DND-41 (cell line): ENCODE results near the gene JMJD8.

Experiments used
- ATAC-seq: fragments of 200-7000 bp; cut with Tn5 transposase; 3 replicates; pipeline ENCODE4 v1.9.1; 2021; ENCODE audit warnings: low read depth; ENCODE audit not compliant: insufficient read depth
- DNase-seq: peaks from one replicate; pipeline ENCODE4 v3.0.0-alpha.2; 2020
- H2AFZ ChIP-seq: 2 replicates; pipeline ENCODE4 v1.6.0; 2012; ENCODE audit warnings: low read depth, low read length
- H3K27ac ChIP-seq: 2 replicates; pipeline ENCODE4 v1.5.1; 2012; ENCODE audit warnings: low read length, inconsistent platforms
- H3K27me3 ChIP-seq: fragments of 200-600 bp; sonication (generic); 2 replicates; pipeline ENCODE4 v1.6.0; 2012; ENCODE audit warnings: low read length, mild to moderate bottlenecking, inconsistent platforms; ENCODE audit not compliant: insufficient read depth, poor library complexity
- H3K36me3 ChIP-seq: 2 replicates; pipeline ENCODE4 v1.5.1; 2012; ENCODE audit warnings: low read length, inconsistent platforms; ENCODE audit not compliant: insufficient read depth
- H3K4me1 ChIP-seq: 2 replicates; pipeline ENCODE4 v1.5.1; 2012; ENCODE audit warnings: mild to moderate bottlenecking, low read length; ENCODE audit not compliant: insufficient read depth
- H3K4me2 ChIP-seq: 2 replicates; pipeline ENCODE4 v1.6.0; 2012; ENCODE audit warnings: mild to moderate bottlenecking, moderate library complexity, low read length, inconsistent platforms; ENCODE audit not compliant: insufficient read depth
- H3K4me3 ChIP-seq, 2 experiments: fragments of 200-600 bp in 1 of 2; shearing (Covaris generic) in 1 of 2; 2 replicates each; pipeline ENCODE4 v1.5.1; 2012 to 2016; ENCODE audit warnings: inconsistent platforms in 2 of 2, low read length in 2 of 2, mild to moderate bottlenecking in 2 of 2, low read depth in 1 of 2, moderate library complexity in 1 of 2
- H3K79me2 ChIP-seq: 2 replicates; pipeline ENCODE4 v1.6.0; 2012; ENCODE audit warnings: low read length, inconsistent platforms; ENCODE audit not compliant: insufficient read depth
- H3K9ac ChIP-seq: 2 replicates; pipeline ENCODE4 v1.6.0; 2012; ENCODE audit warnings: low read depth, mild to moderate bottlenecking, inconsistent platforms, low read length, moderate library complexity
- H3K9me3 ChIP-seq: 2 replicates; pipeline ENCODE4 v1.5.1; 2012; ENCODE audit warnings: low read length, moderate library complexity, mild to moderate bottlenecking, inconsistent platforms; ENCODE audit not compliant: insufficient read depth, severe bottlenecking
- H4K20me1 ChIP-seq: 2 replicates; pipeline ENCODE4 v1.6.0; 2012; ENCODE audit warnings: low read length; ENCODE audit not compliant: insufficient read depth
- EZH2 ChIP-seq: IDR thresholded peaks from 3 replicates; pipeline ENCODE4 v1.6.1; 2012; ENCODE audit warnings: borderline replicate concordance, low read depth, mild to moderate bottlenecking, moderate library complexity, low read length, inconsistent platforms; ENCODE audit not compliant: severe bottlenecking
- TF ChIP-seq, protein P1 (sequence below): IDR thresholded peaks from 2 replicates; pipeline ENCODE4 v1.5.1; 2012; ENCODE audit warnings: borderline replicate concordance, low read length, moderate library complexity, mild to moderate bottlenecking; ENCODE audit not compliant: poor library complexity, severe bottlenecking; ENCODE audit errors: extremely low read depth

The JMJD8 gene

GRCh38 chr16:648781-649589, 35.1 kb downstream of the JMJD8 start, which contains the start of gene WDR90:
TSS of gene WDR90 (plus strand) at chr16:649365. CDS start at chr16:649417, 52 bp downstream.
- peak within 1 kb of the TSS; percentile 45 to 84 for H3K4me3 ChIP-seq
- peaks cover 38% of the 10 kb centered on the region for H3K79me2 ChIP-seq
- H3K9ac ChIP-seq, result peak within 1 kb of the TSS; percentile 87
- no peaks in the 10 kb centered on the region for H3K27me3 ChIP-seq
- H2AFZ ChIP-seq, result peak within 1 kb of the TSS; percentile 85
- 0 out of 2 replicates have a peak, but pooled peaks cover 3% of the 10 kb centered on the region for H4K20me1 ChIP-seq
- TF ChIP-seq EZH2, result no peak
- TF ChIP-seq, protein P1, sequence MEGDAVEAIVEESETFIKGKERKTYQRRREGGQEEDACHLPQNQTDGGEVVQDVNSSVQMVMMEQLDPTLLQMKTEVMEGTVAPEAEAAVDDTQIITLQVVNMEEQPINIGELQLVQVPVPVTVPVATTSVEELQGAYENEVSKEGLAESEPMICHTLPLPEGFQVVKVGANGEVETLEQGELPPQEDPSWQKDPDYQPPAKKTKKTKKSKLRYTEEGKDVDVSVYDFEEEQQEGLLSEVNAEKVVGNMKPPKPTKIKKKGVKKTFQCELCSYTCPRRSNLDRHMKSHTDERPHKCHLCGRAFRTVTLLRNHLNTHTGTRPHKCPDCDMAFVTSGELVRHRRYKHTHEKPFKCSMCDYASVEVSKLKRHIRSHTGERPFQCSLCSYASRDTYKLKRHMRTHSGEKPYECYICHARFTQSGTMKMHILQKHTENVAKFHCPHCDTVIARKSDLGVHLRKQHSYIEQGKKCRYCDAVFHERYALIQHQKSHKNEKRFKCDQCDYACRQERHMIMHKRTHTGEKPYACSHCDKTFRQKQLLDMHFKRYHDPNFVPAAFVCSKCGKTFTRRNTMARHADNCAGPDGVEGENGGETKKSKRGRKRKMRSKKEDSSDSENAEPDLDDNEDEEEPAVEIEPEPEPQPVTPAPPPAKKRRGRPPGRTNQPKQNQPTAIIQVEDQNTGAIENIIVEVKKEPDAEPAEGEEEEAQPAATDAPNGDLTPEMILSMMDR, result no peak
- H3K36me3 ChIP-seq, result peaks cover 36% of the 10 kb centered on the region
- peak within 1 kb of the TSS; percentile 76 for H3K27ac ChIP-seq
- H3K9me3 ChIP-seq, result no peaks in the 10 kb centered on the region
- peak within 1 kb of the TSS; percentile 92 for H3K4me2 ChIP-seq
- peak; percentile 88 for ATAC-seq
- DNase-seq, result peak; percentile 93
- peaks cover 29% of the 10 kb centered on the region for H3K4me1 ChIP-seq

GRCh38 chr16:648071-648780, 35.9 kb downstream of the JMJD8 start:
- DNase-seq, result peak; percentile 55

GRCh38 chr16:647173-647902, 36.8 kb downstream of the JMJD8 start:
- Histone ChIP-seq H3K4me2 (peak overlapping the region; percentile 92), H3K9ac (peak overlapping the region; percentile 87; the same call in 1 of the 2 replicates), H3K36me3 (peaks cover 19% of the 10 kb centered on the region), H3K27me3 (no peaks in the 10 kb centered on the region), H3K27ac (no peak overlapping the region), H3K79me2 (peaks cover 40% of the 10 kb centered on the region), H3K4me3 (peak overlapping the region in 1 of 2 experiments; percentile 84; a peak in 2 of 4 replicates), H2AFZ (no peak overlapping the region), H4K20me1 (0 out of 2 replicates have a peak, but pooled peaks cover 3% of the 10 kb centered on the region), H3K4me1 (peaks cover 40% of the 10 kb centered on the region), H3K9me3 (no peaks in the 10 kb centered on the region)
- ATAC-seq (no peak), DNase-seq (no peak)
- TF ChIP-seq EZH2, result no peak
- TF ChIP-seq, protein P1, result no peak

More at GRCh38 chr16:648071-648780, 35.9 kb downstream of the JMJD8 start:
- TF ChIP-seq EZH2, result no peak
- TF ChIP-seq, protein P1, result peak; percentile 67
- H3K9me3 ChIP-seq, result no peaks in the 10 kb centered on the region
- H4K20me1 ChIP-seq, result 0 out of 2 replicates have a peak, but pooled peaks cover 3% of the 10 kb centered on the region
- H3K9ac ChIP-seq, result peak overlapping the region; percentile 87
- H3K4me3 ChIP-seq, result peak overlapping the region; percentile 45 to 84
- no peaks in the 10 kb centered on the region for H3K27me3 ChIP-seq
- peak overlapping the region; percentile 85 for H2AFZ ChIP-seq
- H3K4me2 ChIP-seq, result peak overlapping the region; percentile 92
- peaks cover 38% of the 10 kb centered on the region for H3K79me2 ChIP-seq
- peak; percentile 27; the same call in 1 of the 3 replicates for ATAC-seq
- H3K36me3 ChIP-seq, result peaks cover 28% of the 10 kb centered on the region
- peak overlapping the region; percentile 76 for H3K27ac ChIP-seq
- H3K4me1 ChIP-seq, result peaks cover 32% of the 10 kb centered on the region
